Measurements from ENCODE around the gene PTGFRN.

The PTGFRN gene

GRCh38 chr1:116891396-116892079 is 18.2 kb upstream of the PTGFRN start:
- no peak for FAIRE-seq

DNA sequence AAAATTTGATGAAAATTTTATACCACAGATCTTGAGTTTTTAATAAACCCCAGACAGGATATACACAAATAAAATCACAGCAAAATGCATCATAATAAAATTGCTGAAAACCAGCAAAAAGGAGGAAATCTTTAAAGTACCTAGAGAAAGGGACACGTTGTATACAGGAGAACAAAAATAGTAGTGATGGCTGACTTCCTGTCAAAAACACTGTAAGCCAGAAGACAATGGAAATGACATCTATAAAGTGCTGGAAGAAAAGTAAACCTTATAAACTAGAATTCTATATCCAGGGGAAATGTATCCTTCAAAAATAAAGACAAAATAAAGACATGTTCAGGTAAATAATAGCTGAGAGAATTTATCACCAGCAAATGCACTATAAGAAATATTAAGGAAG is 14.6 kb upstream of the PTGFRN start:
- FAIRE-seq: peak; percentile 86

GRCh38 chr1:116899529-116899928 is 10.2 kb upstream of the PTGFRN start:
- FAIRE-seq: no peak

GRCh38 chr1:116900471-116901365 is 9.0 kb upstream of the PTGFRN start:
- no peak for FAIRE-seq

- no peak for FAIRE-seq
Measured at GRCh38 chr1:116902027-116902426, 7.7 kb upstream of the PTGFRN start.

GRCh38 chr1:116902723-116903383 is 6.9 kb upstream of the PTGFRN start:
- FAIRE-seq: no peak

- FAIRE-seq: no peak
Measured at GRCh38 chr1:116904791-116905320, 4.9 kb upstream of the PTGFRN start.

DNA sequence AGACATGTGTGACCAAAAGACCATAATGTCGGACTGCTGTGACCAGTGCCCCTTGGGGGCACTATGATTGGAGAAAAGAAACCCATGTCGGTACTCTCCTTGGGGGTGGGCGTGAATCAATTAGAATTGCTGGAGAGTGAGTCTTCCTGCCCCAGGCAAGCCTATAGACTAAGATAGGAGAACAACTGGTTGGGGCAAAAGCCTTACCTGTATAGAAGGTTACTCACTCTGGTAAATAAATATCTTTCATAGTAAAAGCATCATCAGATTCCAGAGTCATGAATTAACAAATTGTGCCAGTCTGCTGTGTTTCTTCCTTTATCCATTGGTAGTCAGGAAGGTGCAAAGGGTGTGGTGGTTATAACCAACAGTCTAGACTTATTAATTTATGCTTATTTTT is 2.9 kb upstream of the PTGFRN start:
- no peak for FAIRE-seq

GRCh38 chr1:116907351-116907750 is 2.4 kb upstream of the PTGFRN start:
- no peak for FAIRE-seq

DNA sequence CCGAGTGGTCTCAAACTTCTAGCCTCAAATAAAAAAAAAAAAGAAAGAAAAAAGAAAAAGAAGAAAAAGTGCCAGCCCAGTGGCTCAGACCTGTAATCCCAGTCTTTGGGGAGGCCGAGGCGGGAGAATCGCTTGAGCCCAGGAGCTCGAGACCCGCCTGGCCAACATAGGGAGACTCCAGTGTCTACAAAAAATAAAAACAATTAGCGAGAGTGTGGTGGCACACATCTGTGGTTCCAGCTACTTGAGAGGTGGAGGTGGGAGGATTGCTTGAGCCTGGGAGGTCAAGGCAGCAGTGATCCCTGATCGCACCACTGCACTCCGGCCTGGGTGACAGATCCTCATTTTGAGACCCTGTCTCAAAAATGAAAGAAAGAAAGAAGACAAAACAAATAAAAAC is 1.4 kb upstream of the PTGFRN start:
- no peak for FAIRE-seq

GRCh38 chr1:116908820-116909511 is 750 bp upstream of the PTGFRN start:
- no peak for FAIRE-seq

- no peak for FAIRE-seq
Measured at GRCh38 chr1:116910379-116911187, 867 bp downstream of the PTGFRN start.

GRCh38 chr1:116911188-116911553 is 1.5 kb downstream of the PTGFRN start:
- FAIRE-seq: no peak

- FAIRE-seq: no peak
Measured at GRCh38 chr1:116911779-116912469, 2.2 kb downstream of the PTGFRN start.

DNA sequence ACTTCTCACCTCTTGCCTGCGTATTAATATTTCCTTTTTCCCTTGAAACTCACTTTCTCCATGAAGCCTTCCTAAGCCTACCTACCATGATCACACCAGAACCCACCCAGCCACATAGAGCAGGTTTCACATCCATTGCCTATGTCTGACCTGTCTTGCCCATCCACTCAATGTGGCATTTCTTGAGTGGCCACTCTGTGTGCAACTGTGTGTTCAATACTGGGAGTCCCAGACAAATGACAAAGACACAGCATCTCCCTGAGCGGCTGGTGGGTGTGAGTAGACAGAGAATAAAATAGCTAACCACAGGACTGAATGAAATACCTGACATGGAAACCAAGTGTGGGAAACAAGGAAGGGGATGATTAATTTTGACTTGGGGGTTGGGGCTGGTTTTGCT is 3.1 kb downstream of the PTGFRN start:
- FAIRE-seq: no peak

- no peak for FAIRE-seq
Measured at GRCh38 chr1:116913941-116914340, 4.2 kb downstream of the PTGFRN start.

- FAIRE-seq: no peak
Measured at GRCh38 chr1:116914667-116915066, 5.0 kb downstream of the PTGFRN start.

- FAIRE-seq: no peak
Measured at GRCh38 chr1:116915086-116915661, 5.5 kb downstream of the PTGFRN start.

GRCh38 chr1:116916002-116916401 is 6.3 kb downstream of the PTGFRN start:
- no peak for FAIRE-seq

GRCh38 chr1:116916533-116917445 is 7.1 kb downstream of the PTGFRN start:
- FAIRE-seq: no peak
